Gastrocnemius medialis (tissue), 4 donors: ENCODE results near the gene RSU1. TPM values are rescaled to one million over a fixed set of nuclear protein-coding genes. Genes with fewer than 3 reads are reported as not detected.

Experiments used
- ATAC-seq, 2 donors: fragments of 150-250 bp; one replicate each; pipeline ENCODE4 v1.9.1; 2016
- DNase-seq, 2 donors: peaks; one replicate each; pipeline ENCODE4 v3.0.0-alpha.2; 2019
- H3K27ac ChIP-seq, 4 donors: fragments of 200-600 bp; sonication (generic); 1 replicate in 1 of 4; 2 replicates in 3 of 4; pipeline ENCODE4 v1.5.1; 2016 to 2018; ENCODE audit warnings: mild to moderate bottlenecking in 2 of 4, moderate library complexity in 1 of 4
- H3K27me3 ChIP-seq, 3 donors: fragments of 200-600 bp; sonication (generic) in 2 of 3; 1 replicate in 1 of 3; 2 replicates in 2 of 3; pipeline versions ENCODE4 v1.5.1 to v1.6.0; 2016 to 2019; ENCODE audit warnings: mild to moderate bottlenecking in 1 of 3, moderate library complexity in 1 of 3
- H3K36me3 ChIP-seq, 2 donors: fragments of 200-600 bp; sonication (generic) in 1 of 2; one replicate each; pipeline ENCODE4 v1.5.1; 2017 to 2018
- H3K4me1 ChIP-seq, 2 donors: fragments of 200-600 bp; sonication (generic) in 1 of 2; one replicate each; pipeline ENCODE4 v1.5.1; 2016 to 2017; ENCODE audit warnings: mild to moderate bottlenecking in 2 of 2
- H3K4me3 ChIP-seq, 4 donors: fragments of 200-600 bp; sonication (generic) in 3 of 4; 1 replicate in 1 of 4; 2 replicates in 3 of 4; pipeline ENCODE4 v1.5.1; 2016 to 2019; ENCODE audit warnings: mild to moderate bottlenecking in 2 of 4
- H3K9me3 ChIP-seq, 3 donors: fragments of 200-600 bp; sonication (generic) in 2 of 3; 1 replicate in 1 of 3; 2 replicates in 2 of 3; pipeline ENCODE4 v1.5.1; 2016 to 2019
- POLR2A ChIP-seq, 2 donors: fragments of 450-650 bp; IDR thresholded peaks; one replicate each; pipeline ENCODE4 v1.6.1; 2017; ENCODE audit warnings: antibody characterized with exemption in 2 of 2, mild to moderate bottlenecking in 2 of 2, moderate library complexity in 2 of 2
- in situ Hi-C, 4 donors: fragments of 200-750 bp; cut with MboI; loops; one replicate each; pipeline versions ENCODE4 v1.15.0 to v1.8.0; 2017; ENCODE audit warnings: low sequenced_read_pairs in 4 of 4
- intact Hi-C: fragments of 100-400 bp; cut with DNase I; formaldehyde crosslinking; loops from one replicate; pipeline ENCODE4 v1.15.1; 2023; ENCODE audit warnings: low total_unique reads
- total RNA-seq, 4 donors: library from RNA; depleted of rRNA; stranded (reverse); fragments of >200 nt; gene quantifications; one replicate each; pipeline versions ENCODE4 v1.1.0 to v1.2.3, GENCODE V29; 2016
- TF ChIP-seq, protein P1 (sequence below), 5 experiments: fragments of 450-650 bp in 3 of 5; fragments of 200-600 bp in 2 of 5; sonication (generic) in 2 of 5; IDR thresholded peaks in 4 of 5; conservative IDR thresholded peaks in 1 of 5; 1 replicate in 4 of 5; 2 replicates in 1 of 5; pipeline ENCODE4 v1.5.1; 2016 to 2019; ENCODE audit warnings: antibody characterized with exemption in 5 of 5, mild to moderate bottlenecking in 3 of 5, moderate library complexity in 3 of 5

RSU1 gene
- total RNA-seq, 4 donors from 2014 or later = 24.2 to 32.8 (median 26.1) TPM

DNA sequence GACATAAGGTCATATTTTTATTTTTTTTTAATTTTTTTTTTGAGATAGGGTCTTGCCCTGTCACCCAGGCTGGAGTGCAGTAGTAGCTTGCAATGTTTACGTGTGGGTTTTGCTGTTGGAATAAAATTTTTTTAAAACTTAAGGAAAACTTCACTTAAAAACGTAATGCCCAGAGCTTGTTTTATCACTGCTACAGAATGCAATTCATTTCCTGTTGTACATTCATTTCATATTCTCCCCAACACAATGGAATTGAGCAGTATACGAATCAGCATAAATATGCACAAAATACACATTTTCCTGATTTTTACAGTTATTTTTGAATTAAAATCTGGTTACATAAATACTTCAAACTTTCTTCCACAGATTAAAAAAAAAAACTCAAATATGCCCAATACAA is 40.3 kb downstream of the RSU1 start:
- in situ Hi-C loops = loop anchor here (25.0 kb wide), 2 partner anchors 865 to 890 kb away; no protein-coding TSS in a partner anchor
- H3K4me1 ChIP-seq = peaks cover 12 to 13% of the 10 kb centered on the region in 2 donors
- no peak for ATAC-seq
- TF ChIP-seq POLR2A (IDR thresholded peaks at IDR 0.05) = no peak
- TF ChIP-seq, protein P1, sequence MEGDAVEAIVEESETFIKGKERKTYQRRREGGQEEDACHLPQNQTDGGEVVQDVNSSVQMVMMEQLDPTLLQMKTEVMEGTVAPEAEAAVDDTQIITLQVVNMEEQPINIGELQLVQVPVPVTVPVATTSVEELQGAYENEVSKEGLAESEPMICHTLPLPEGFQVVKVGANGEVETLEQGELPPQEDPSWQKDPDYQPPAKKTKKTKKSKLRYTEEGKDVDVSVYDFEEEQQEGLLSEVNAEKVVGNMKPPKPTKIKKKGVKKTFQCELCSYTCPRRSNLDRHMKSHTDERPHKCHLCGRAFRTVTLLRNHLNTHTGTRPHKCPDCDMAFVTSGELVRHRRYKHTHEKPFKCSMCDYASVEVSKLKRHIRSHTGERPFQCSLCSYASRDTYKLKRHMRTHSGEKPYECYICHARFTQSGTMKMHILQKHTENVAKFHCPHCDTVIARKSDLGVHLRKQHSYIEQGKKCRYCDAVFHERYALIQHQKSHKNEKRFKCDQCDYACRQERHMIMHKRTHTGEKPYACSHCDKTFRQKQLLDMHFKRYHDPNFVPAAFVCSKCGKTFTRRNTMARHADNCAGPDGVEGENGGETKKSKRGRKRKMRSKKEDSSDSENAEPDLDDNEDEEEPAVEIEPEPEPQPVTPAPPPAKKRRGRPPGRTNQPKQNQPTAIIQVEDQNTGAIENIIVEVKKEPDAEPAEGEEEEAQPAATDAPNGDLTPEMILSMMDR (IDR thresholded peaks at IDR 0.05 in 4 of 5, conservative IDR thresholded peaks at IDR 0.05 in 1 of 5) = no peak
- H3K9me3 ChIP-seq = no peaks in the 10 kb centered on the region
- H3K4me3 ChIP-seq = no peak overlapping the region
- H3K27me3 ChIP-seq = no peaks in the 10 kb centered on the region
- peak overlapping the region in 1 of 4 donors; percentile 16 for H3K27ac ChIP-seq
- intact Hi-C loops = loop anchor here (5.0 to 10.0 kb wide), 2 partner anchors 872 to 900 kb away; no protein-coding TSS in a partner anchor
- no peak for DNase-seq
- H3K36me3 ChIP-seq = no peaks in the 10 kb centered on the region

DNA sequence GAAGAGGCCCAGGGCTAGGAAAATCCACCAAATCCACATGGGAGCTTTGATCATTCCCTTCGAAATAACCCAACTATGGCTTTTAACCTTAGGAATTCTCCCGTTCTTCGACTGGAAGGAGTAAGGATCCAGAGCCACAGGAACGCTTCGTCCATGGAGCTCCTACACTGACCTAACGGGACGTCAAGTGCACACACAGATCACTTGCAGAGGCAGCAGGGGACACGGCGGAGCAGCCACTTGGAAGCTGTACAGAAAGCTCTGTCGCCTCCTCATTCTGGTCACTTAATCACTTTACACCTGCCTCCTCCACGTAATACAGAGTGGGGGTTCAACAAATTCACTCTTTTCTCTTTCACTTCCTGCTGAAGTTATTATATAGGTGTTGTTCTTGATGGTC is 43.9 kb downstream of the RSU1 start:
- no peaks in the 10 kb centered on the region for H3K27me3 ChIP-seq
- intact Hi-C loops = loop anchor here (10.0 kb wide), 1 partner anchor 869 kb away; no protein-coding TSS in a partner anchor
- H3K4me3 ChIP-seq = no peak overlapping the region
- in situ Hi-C loops = no loop called here
- TF ChIP-seq POLR2A (IDR thresholded peaks at IDR 0.05) = no peak
- TF ChIP-seq, protein P1 (IDR thresholded peaks at IDR 0.05 in 4 of 5, conservative IDR thresholded peaks at IDR 0.05 in 1 of 5) = no peak
- ATAC-seq = no peak
- no peaks in the 10 kb centered on the region for H3K36me3 ChIP-seq
- no peak for DNase-seq
- H3K4me1 ChIP-seq = peaks cover 4 to 10% of the 10 kb centered on the region in 2 donors
- H3K9me3 ChIP-seq = no peaks in the 10 kb centered on the region
- H3K27ac ChIP-seq = no peak overlapping the region

DNA sequence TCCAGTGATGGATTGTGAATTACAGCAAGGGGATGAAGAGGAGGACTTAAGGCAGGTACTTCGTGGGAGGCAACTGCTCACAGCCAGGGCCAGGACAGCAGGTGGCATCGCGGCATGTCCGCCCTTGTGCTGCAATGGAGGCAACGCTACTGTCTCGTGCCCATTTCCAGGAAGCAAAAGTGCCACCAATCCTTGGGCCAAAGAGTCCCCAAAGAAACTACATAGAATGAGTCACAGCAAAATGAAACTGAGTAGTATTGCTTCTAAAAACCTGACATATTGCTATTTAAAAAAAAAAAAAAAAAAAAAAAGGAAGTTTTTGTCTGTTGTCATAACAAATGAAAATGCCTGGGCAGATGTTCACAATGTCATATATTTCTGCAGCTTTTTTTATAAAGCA is 46.6 kb downstream of the RSU1 start:
- H3K27ac ChIP-seq = no peak overlapping the region
- no peaks in the 10 kb centered on the region for H3K36me3 ChIP-seq
- in situ Hi-C loops = no loop called here
- no peaks in the 10 kb centered on the region for H3K9me3 ChIP-seq
- H3K27me3 ChIP-seq = no peaks in the 10 kb centered on the region
- peaks cover 0 to 7% of the 10 kb centered on the region in 2 donors for H3K4me1 ChIP-seq
- intact Hi-C loops = loop anchor here (10.0 kb wide), 1 partner anchor 866 kb away; no protein-coding TSS in a partner anchor
- no peak for DNase-seq
- no peak for ATAC-seq
- H3K4me3 ChIP-seq = no peak overlapping the region
- TF ChIP-seq, protein P1 (IDR thresholded peaks at IDR 0.05 in 4 of 5, conservative IDR thresholded peaks at IDR 0.05 in 1 of 5) = no peak
- no peak for TF ChIP-seq POLR2A (IDR thresholded peaks at IDR 0.05)

DNA sequence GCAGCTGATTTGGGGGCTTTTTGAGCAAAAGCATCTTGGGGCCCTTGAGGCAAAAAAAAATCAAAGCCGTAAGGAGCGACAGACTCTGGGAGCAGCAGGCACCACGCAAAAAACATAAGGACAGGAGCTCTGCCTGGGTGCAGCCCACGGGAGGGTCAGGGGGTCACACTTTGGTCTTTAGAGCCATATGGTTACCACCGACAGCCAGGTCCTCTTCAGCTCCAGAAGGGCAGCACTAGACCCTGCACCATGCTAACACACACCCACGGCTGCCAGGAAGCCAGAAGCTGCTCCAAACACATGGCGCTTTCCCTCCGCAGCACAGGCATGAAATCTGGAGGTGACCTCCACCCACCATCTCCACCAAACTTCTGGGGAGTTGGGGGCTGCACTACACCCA is 47.1 kb downstream of the RSU1 start:
- H3K9me3 ChIP-seq = no peaks in the 10 kb centered on the region
- no peaks in the 10 kb centered on the region for H3K36me3 ChIP-seq
- DNase-seq (no peak), ATAC-seq (no peak)
- no peak overlapping the region for H3K27ac ChIP-seq
- TF ChIP-seq, protein P1 (IDR thresholded peaks at IDR 0.05 in 4 of 5, conservative IDR thresholded peaks at IDR 0.05 in 1 of 5) = no peak
- TF ChIP-seq POLR2A (IDR thresholded peaks at IDR 0.05) = no peak
- no peak overlapping the region for H3K4me3 ChIP-seq
- no peaks in the 10 kb centered on the region for H3K27me3 ChIP-seq
- H3K4me1 ChIP-seq = peaks cover 0 to 7% of the 10 kb centered on the region in 2 donors
- intact Hi-C loops = loop anchor here (10.0 kb wide), 1 partner anchor 865 kb away; no protein-coding TSS in a partner anchor
- in situ Hi-C loops = no loop called here

DNA sequence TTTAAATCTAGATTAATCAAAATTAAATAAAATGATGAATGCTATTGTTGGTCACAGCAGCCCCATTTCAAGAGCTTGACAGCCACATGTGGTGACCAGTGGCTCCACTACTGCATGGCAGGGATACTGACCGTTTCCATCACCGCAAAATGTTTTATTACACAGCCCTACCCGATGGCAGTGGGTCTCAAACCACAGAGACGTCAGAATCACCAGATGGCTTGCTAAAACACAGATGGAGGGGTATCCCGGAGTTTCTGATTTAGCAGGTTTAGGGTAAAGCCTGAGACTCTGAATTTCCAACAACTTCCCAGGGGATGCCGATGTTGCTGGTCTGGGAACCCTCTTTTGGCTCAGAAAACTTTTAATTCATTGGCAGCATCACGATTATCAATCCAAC is 47.9 kb downstream of the RSU1 start:
- ATAC-seq = no peak
- H3K4me1 ChIP-seq = peaks cover 0 to 7% of the 10 kb centered on the region in 2 donors
- no peak for DNase-seq
- in situ Hi-C loops = no loop called here
- H3K4me3 ChIP-seq = no peak overlapping the region
- intact Hi-C loops = no loop called here
- no peak overlapping the region for H3K27ac ChIP-seq
- H3K9me3 ChIP-seq = no peaks in the 10 kb centered on the region
- H3K27me3 ChIP-seq = no peaks in the 10 kb centered on the region
- H3K36me3 ChIP-seq = peaks cover 0 to under 1% of the 10 kb centered on the region in 2 donors
- TF ChIP-seq, protein P1 (IDR thresholded peaks at IDR 0.05 in 4 of 5, conservative IDR thresholded peaks at IDR 0.05 in 1 of 5) = no peak
- no peak for TF ChIP-seq POLR2A (IDR thresholded peaks at IDR 0.05)
